ENCODE measurements around the gene RRP36.
"Not testable (repeated sequence)": the region's sequence is repeated elsewhere in the genome, so short reads cannot be mapped to it uniquely, and the experiment has no call there.

The RRP36 gene

GRCh38 chr6:43021270-43022047 is at the start of gene RRP36:
RRP36 (plus strand) TSS chr6:43021623; CDS start chr6:43021655, 32 bp downstream.
- no peak for DNase-seq (ENCODE audit: low read depth, low spot score)

- DNase-seq (ENCODE audit: low read depth, low spot score): no peak
These were observed 49.6 kb upstream of the RRP36 start for GRCh38 chr6:42971746-42972327.

- DNase-seq (ENCODE audit: low read depth, low spot score): no peak
These were observed 47.5 kb upstream of the RRP36 start for GRCh38 chr6:42973926-42974325.

- no peak for DNase-seq (ENCODE audit: low read depth, low spot score)
These were observed 46.4 kb upstream of the RRP36 start for GRCh38 chr6:42974919-42975505.

- no peak for DNase-seq (ENCODE audit: low read depth, low spot score)
These were observed 43.0 kb upstream of the RRP36 start for GRCh38 chr6:42978487-42978838.

GRCh38 chr6:42978839-42979522 is 42.4 kb upstream of the RRP36 start, which contains the start of gene PEX6:
PEX6 (minus strand) TSS chr6:42979181; CDS start chr6:42979150, 31 bp downstream.
- no peak for DNase-seq (ENCODE audit: low read depth, low spot score)

- DNase-seq (ENCODE audit: low read depth, low spot score): no peak
These were observed 41.8 kb upstream of the RRP36 start for GRCh38 chr6:42979523-42980177.

GRCh38 chr6:42981836-42982235 is 39.6 kb upstream of the RRP36 start:
- DNase-seq (ENCODE audit: low read depth, low spot score): no peak

- DNase-seq (ENCODE audit: low read depth, low spot score): peak; percentile 98
These were observed 37.2 kb upstream of the RRP36 start, which contains the start of gene PPP2R5D for GRCh38 chr6:42984001-42984923. PPP2R5D (plus strand) TSS chr6:42984570; CDS start chr6:42984678, 108 bp downstream.

- no peak for DNase-seq (ENCODE audit: low read depth, low spot score)
These were observed 36.4 kb upstream of the RRP36 start for GRCh38 chr6:42984924-42985475.

- no peak for DNase-seq (ENCODE audit: low read depth, low spot score)
These were observed 33.6 kb upstream of the RRP36 start for GRCh38 chr6:42987533-42988451.

GRCh38 chr6:42988486-42989020 is 32.9 kb upstream of the RRP36 start:
- no peak for DNase-seq (ENCODE audit: low read depth, low spot score)

- no peak for DNase-seq (ENCODE audit: low read depth, low spot score)
These were observed 31.5 kb upstream of the RRP36 start for GRCh38 chr6:42989923-42990322.

GRCh38 chr6:42993445-42993844 is 28.0 kb upstream of the RRP36 start:
- DNase-seq (ENCODE audit: low read depth, low spot score): no peak

GRCh38 chr6:42996513-42996912 is 24.9 kb upstream of the RRP36 start:
- no peak for DNase-seq (ENCODE audit: low read depth, low spot score)

- DNase-seq (ENCODE audit: low read depth, low spot score): not testable (repeated sequence)
These were observed 23.2 kb upstream of the RRP36 start for GRCh38 chr6:42998205-42998604.

GRCh38 chr6:43001843-43002242 is 19.6 kb upstream of the RRP36 start:
- no peak for DNase-seq (ENCODE audit: low read depth, low spot score)

GRCh38 chr6:43005844-43006243 is 15.6 kb upstream of the RRP36 start:
- DNase-seq (ENCODE audit: low read depth, low spot score): no peak

- DNase-seq (ENCODE audit: low read depth, low spot score): no peak
These were observed 15.2 kb upstream of the RRP36 start for GRCh38 chr6:43006251-43006650.

Data from smooth muscle cell of the brain vasculature (primary cell).